ENCODE data around the gene APEX1.

GRCh38 chr14:20436363-20436755, 18.7 kb upstream of the APEX1 start:
- TF ChIP-seq CTCF (IDR thresholded peaks at IDR 0.05) (no peak), POLR2A (IDR thresholded peaks at IDR 0.05) (no peak)
